Activated CD8-positive, alpha-beta T cell treated with anti-CD3 and anti-CD28 coated beads for 36 hours (primary cell): Measurements from ENCODE around the gene APH1B. TPM values are rescaled to one million over a fixed set of nuclear protein-coding genes. Genes with fewer than 3 reads are reported as not detected.

Source experiments
- ATAC-seq: fragments of 200-7000 bp; cut with Tn5 transposase; one replicate; pipeline ENCODE4 v1.10.0; 2021; ENCODE audit warnings: mild to moderate bottlenecking, moderate library complexity
- CTCF ChIA-PET: fragments of 350-600 bp; sonication (Branson Sonifier 250); formaldehyde crosslinking; loops from one replicate; lab custom pipeline; 2021; ENCODE audit warnings: antibody characterized with exemption; lab: Charles Lee
- POLR2A ChIA-PET: fragments of 350-600 bp; sonication (Branson Sonifier 250); formaldehyde crosslinking; loops from one replicate; lab custom pipeline; 2021; ENCODE audit warnings: antibody characterized with exemption; lab: Charles Lee
- DNase-seq: peaks from one replicate; pipeline ENCODE4 v3.0.0-alpha.2; 2020
- H3K27ac Mint-ChIP-seq: one replicate; pipeline ENCODE4 v1.8.0; 2021; ENCODE audit warnings: mild to moderate bottlenecking, mixed read lengths
- H3K27me3 Mint-ChIP-seq: one replicate; pipeline ENCODE4 v1.8.0; 2021; ENCODE audit warnings: mixed read lengths
- H3K36me3 Mint-ChIP-seq: one replicate; pipeline ENCODE4 v1.8.0; 2021; ENCODE audit warnings: low read depth, mixed read lengths
- H3K4me1 Mint-ChIP-seq: one replicate; pipeline ENCODE4 v1.8.0; 2021; ENCODE audit warnings: low read depth, mixed read lengths
- H3K4me3 Mint-ChIP-seq: one replicate; pipeline ENCODE4 v1.8.0; 2021; ENCODE audit warnings: mild to moderate bottlenecking, moderate library complexity, mixed read lengths
- H3K9me3 Mint-ChIP-seq: one replicate; pipeline ENCODE4 v1.8.0; 2021; ENCODE audit warnings: mixed read lengths
- intact Hi-C: fragments of 100-400 bp; cut with micrococcal nuclease; formaldehyde crosslinking; loops from one replicate; pipeline ENCODE4 v1.10.0; 2022
- total RNA-seq, 2 experiments: library from RNA; stranded (reverse); gene quantifications; one replicate each; pipeline ENCODE4 v1.2.3, GENCODE V29; 2021
- TF ChIP-seq, protein P1 (sequence below): fragments of 200-600 bp; IDR thresholded peaks from one replicate; pipeline ENCODE4 v1.8.0; 2022; ENCODE audit warnings: antibody characterized with exemption, mild to moderate bottlenecking

Gene APH1B
- 1 to 10 TPM; 7.0 to 9.7 TPM for total RNA-seq

GRCh38 chr15:63277038-63277892, at the start of gene APH1B:
APH1B (plus strand) TSS chr15:63277605; CDS start chr15:63277624, 19 bp downstream.
- TF ChIP-seq, protein P1, sequence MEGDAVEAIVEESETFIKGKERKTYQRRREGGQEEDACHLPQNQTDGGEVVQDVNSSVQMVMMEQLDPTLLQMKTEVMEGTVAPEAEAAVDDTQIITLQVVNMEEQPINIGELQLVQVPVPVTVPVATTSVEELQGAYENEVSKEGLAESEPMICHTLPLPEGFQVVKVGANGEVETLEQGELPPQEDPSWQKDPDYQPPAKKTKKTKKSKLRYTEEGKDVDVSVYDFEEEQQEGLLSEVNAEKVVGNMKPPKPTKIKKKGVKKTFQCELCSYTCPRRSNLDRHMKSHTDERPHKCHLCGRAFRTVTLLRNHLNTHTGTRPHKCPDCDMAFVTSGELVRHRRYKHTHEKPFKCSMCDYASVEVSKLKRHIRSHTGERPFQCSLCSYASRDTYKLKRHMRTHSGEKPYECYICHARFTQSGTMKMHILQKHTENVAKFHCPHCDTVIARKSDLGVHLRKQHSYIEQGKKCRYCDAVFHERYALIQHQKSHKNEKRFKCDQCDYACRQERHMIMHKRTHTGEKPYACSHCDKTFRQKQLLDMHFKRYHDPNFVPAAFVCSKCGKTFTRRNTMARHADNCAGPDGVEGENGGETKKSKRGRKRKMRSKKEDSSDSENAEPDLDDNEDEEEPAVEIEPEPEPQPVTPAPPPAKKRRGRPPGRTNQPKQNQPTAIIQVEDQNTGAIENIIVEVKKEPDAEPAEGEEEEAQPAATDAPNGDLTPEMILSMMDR: no peak
- DNase-seq (peak; percentile 77), ATAC-seq (peak; percentile 84)
- CTCF ChIA-PET: interaction anchor here (0.8 to 2.5 kb wide), 5 partner anchors 11 to 120 kb away, joined by 3 to 10 read pairs (median 3); partner anchors contain the start of gene RPS27L
- peak within 1 kb of the TSS; percentile 81 for H3K4me3 Mint-ChIP-seq
- intact Hi-C loops: loop anchor here (5.0 to 10.0 kb wide), 2 partner anchors 85 to 122 kb away; partner anchors contain the start of gene RPS27L
- peak within 1 kb of the TSS; percentile 91 for H3K27ac Mint-ChIP-seq
- peaks cover 10% of the 10 kb centered on the region for H3K36me3 Mint-ChIP-seq
- no peaks in the 10 kb centered on the region for H3K27me3 Mint-ChIP-seq
- POLR2A ChIA-PET: interaction anchor here (0.8 kb wide), 2 partner anchors 17 to 60 kb away, joined by 3 read pairs; no protein-coding TSS in a partner anchor
- H3K4me1 Mint-ChIP-seq: peaks cover 33% of the 10 kb centered on the region
- H3K9me3 Mint-ChIP-seq: peaks cover 2% of the 10 kb centered on the region

- peak overlapping the region; percentile 58 for H3K27ac Mint-ChIP-seq
- no peak for DNase-seq
- TF ChIP-seq, protein P1: no peak
- ChIA-PET CTCF (interaction anchor here (1.3 kb wide), 1 partner anchor 33 kb away, joined by 3 read pairs; no protein-coding TSS in a partner anchor), POLR2A (interaction anchor here (1.4 kb wide), 1 partner anchor 15 kb away, joined by 3 read pairs; no protein-coding TSS in a partner anchor)
- peaks cover 57% of the 10 kb centered on the region for H3K36me3 Mint-ChIP-seq
- intact Hi-C loops: no loop called here
- peaks cover 69% of the 10 kb centered on the region for H3K4me1 Mint-ChIP-seq
- H3K27me3 Mint-ChIP-seq: no peaks in the 10 kb centered on the region
- H3K9me3 Mint-ChIP-seq: no peaks in the 10 kb centered on the region
- H3K4me3 Mint-ChIP-seq: no peak overlapping the region
- no peak for ATAC-seq
Observed at GRCh38 chr15:63227689-63228088, 49.7 kb upstream of the APH1B start.

GRCh38 chr15:63231206-63231605, 46.2 kb upstream of the APH1B start:
- H3K4me1 Mint-ChIP-seq: peaks cover 72% of the 10 kb centered on the region
- CTCF ChIA-PET: interaction anchor here (0.7 to 1.7 kb wide), 8 partner anchors 8 to 125 kb away, joined by 3 to 9 read pairs (median 4); no protein-coding TSS in a partner anchor
- peak overlapping the region; percentile 42 for H3K4me3 Mint-ChIP-seq
- TF ChIP-seq, protein P1: no peak
- no peak for DNase-seq
- no peaks in the 10 kb centered on the region for H3K27me3 Mint-ChIP-seq
- H3K27ac Mint-ChIP-seq: peak overlapping the region; percentile 90
- no peak for ATAC-seq
- H3K36me3 Mint-ChIP-seq: peaks cover 56% of the 10 kb centered on the region
- intact Hi-C loops: loop anchor here (5.0 kb wide), 1 partner anchor 39 kb away; no protein-coding TSS in a partner anchor
- no peaks in the 10 kb centered on the region for H3K9me3 Mint-ChIP-seq
- POLR2A ChIA-PET: interaction anchor here (1.1 to 4.1 kb wide), 3 partner anchors 12 to 74 kb away, joined by 5 to 20 read pairs (median 7); partner anchors contain the start of gene RPS27L

DNA sequence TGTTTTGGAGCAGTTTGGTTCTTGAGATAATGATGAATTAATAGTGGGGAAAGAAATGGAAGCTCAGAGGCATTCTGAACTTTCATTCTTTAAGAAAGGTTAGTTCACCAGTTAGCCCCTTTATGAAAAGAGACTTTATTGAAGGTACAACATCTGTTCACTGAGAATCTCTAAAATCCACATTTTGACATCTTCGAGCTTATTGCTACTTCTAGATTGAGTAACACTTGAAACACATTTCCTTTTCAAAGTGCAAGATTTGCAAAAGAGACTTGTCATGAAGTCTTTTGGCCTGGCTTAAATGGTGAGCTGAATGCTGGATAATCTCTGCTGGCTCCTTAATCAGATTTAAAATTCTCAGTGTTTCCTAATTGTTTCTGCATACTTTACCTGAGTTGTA, 45.7 kb upstream of the APH1B start:
- DNase-seq: no peak
- intact Hi-C loops: loop anchor here (5.0 kb wide), 1 partner anchor 39 kb away; no protein-coding TSS in a partner anchor
- Mint-ChIP-seq H3K9me3 (no peaks in the 10 kb centered on the region), H3K27ac (peak overlapping the region; percentile 90), H3K4me3 (peak overlapping the region; percentile 42), H3K4me1 (peaks cover 70% of the 10 kb centered on the region), H3K27me3 (no peaks in the 10 kb centered on the region), H3K36me3 (peaks cover 54% of the 10 kb centered on the region)
- TF ChIP-seq, protein P1: no peak
- POLR2A ChIA-PET: interaction anchor here (1.0 to 4.1 kb wide), 6 partner anchors 11 to 74 kb away, joined by 3 to 20 read pairs (median 4); partner anchors contain the start of gene RPS27L
- CTCF ChIA-PET: interaction anchor here (0.7 to 1.7 kb wide), 10 partner anchors 9 to 126 kb away, joined by 3 to 9 read pairs (median 4); no protein-coding TSS in a partner anchor
- ATAC-seq: peak; percentile 42
